GM21737 (cell line): ENCODE measurements around the gene PDE8B.
"Not testable (repeated sequence)": the region's sequence is repeated elsewhere in the genome, so short reads cannot be mapped to it uniquely, and the experiment has no call there.

Experiments used
- ATAC-seq: cut with Tn5 transposase; IDR thresholded peaks from one replicate; pipeline ENCODE4 v1.9.1; 2021; ENCODE audit warnings: mild to moderate bottlenecking, moderate library complexity; ENCODE audit not compliant: unreplicated experiment

PDE8B gene

DNA sequence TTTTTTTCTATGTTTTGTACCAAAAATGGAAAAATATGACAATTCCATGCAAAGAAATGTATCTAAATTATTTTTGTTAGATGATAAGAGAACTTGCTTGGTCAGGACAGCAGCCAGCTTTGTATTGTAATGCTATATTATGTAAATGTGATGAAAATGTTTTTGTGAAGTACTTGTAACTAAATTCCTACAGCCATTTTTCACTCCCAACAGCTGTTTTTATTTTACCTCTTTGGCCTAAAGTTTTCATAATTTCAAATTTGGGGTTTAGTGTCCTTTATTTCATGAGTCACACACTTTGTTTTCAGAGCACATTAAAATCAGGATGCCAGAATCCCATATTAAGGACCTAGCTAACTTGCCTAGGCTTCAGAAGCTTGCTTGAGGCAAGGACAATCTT, 217.5 kb downstream of the PDE8B start:
- ATAC-seq, result no peak

DNA sequence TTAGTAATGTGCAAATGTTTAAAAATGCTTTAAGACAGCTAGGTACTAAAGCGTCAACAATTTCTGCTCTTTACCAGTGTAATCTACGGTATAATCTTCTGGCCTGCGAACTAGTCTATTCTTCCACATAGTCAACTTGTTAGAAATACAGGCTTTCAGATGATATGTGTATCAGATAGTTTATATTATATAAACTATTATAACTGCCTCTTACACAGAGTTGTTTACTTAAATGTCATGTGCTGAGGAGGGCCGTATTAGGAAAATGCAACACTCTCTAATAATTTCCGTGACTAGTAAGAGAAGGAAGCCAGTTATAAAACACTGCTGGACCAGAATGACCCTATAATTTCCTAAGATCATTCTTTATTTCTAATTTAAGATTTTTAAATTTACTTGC, 218.0 kb downstream of the PDE8B start:
- ATAC-seq, result no peak

DNA sequence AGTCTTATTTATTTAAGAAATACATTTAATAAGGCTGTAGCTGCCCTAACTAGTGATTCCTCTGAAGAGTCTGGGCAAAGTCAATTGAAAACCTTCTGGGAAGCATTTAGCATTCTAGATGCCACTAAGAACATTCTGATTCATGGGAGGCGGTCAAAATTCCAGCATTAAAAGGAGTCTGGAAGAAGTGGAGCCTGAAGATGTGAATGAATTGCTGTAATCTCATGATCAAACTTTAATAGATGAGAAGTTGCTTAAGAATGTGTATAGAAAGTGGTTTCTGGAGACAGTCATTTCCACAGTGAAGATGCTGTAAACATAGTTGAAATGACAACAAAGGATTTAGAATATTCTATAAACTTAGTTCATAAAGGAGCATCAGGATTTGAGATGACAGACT, 220.2 kb downstream of the PDE8B start:
- no peak for ATAC-seq

DNA sequence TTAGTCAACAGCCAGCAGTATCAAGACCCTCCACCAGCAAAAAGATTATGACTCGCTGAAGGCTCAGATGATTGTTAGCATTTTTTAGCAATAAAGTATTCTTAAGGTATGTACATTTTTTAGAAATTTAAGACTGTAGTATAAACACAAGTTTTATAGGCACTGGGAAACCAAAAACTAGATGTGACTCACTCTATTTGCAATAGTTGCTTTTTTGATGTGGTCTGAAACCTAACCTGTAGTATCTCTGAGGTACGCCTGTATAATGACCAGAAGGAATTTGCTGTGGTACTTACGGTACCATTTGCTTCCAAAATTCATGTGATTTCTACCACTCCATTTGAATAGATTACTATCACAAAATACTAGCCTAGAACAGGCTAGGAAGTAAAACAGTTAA, 220.8 kb downstream of the PDE8B start:
- ATAC-seq, result no peak

GRCh38 chr5:77431719-77432118, 221.2 kb downstream of the PDE8B start:
- no peak for ATAC-seq

GRCh38 chr5:77437194-77437593, 226.7 kb downstream of the PDE8B start:
- ATAC-seq, result no peak

DNA sequence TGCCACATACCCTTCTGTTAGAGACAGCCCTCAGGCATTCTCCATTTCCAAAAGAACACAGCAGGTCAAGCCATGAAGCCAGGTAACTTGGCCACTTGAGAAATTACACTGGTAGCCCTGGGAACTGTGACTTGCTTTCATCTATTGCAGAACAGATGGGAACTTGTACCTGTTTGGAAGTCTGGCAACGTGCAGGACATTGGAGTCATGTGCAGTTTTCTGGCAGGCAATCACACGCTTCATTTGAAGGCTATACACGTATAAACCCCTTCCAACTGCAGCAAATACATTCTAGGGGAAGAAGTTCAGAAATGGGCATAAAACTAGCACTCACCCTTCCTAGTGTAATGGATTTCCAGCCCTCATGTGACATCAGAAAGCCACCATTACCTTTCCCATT, 227.6 kb downstream of the PDE8B start:
- no peak for ATAC-seq

GRCh38 chr5:77443670-77444069, 233.2 kb downstream of the PDE8B start:
- ATAC-seq, result no peak

- no peak for ATAC-seq
Observed at GRCh38 chr5:77444356-77444755, 233.9 kb downstream of the PDE8B start.

DNA sequence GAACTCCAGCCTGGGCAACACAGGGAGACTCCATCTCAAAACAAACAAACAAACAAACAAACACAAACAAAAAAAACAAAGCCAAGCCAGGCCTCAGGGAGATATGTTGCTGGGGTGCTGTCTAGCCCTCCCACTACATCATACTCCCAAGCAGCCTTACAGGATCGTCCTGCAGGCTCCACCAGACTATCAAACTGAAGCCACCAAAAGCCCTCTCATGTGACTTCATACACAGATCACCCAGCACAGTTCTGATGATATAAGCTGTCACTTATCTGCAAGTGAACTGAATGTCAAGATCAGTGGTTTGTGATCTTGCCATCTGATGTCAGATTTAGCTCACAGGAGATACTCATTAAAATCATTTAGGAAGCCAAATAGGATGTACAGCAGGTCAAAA, 238.4 kb downstream of the PDE8B start:
- ATAC-seq, result no peak

- ATAC-seq, result no peak
Observed at GRCh38 chr5:77449277-77449676, 238.8 kb downstream of the PDE8B start.

DNA sequence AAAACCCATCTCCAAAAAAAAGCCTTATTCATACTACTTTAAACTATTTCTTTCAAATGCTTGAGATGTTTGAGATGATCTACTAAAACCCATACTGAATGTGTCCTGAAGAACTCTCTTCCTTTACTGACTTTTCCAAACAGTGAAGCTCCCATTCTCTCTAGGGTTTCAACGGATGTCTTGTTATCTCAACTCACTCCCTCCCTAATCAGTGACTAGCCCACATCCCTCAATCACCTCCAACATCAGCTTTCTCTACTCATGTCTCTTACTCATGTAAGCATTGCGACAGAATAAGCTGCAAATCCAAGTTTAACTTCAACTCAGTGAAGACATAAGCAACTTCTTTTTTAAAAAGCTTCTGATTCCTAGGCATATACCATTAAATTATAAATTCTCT, 239.5 kb downstream of the PDE8B start:
- ATAC-seq, result no peak

- no peak for ATAC-seq
Observed at GRCh38 chr5:77452351-77452750, 241.9 kb downstream of the PDE8B start.

GRCh38 chr5:77454123-77454522, 243.6 kb downstream of the PDE8B start:
- ATAC-seq, result no peak

DNA sequence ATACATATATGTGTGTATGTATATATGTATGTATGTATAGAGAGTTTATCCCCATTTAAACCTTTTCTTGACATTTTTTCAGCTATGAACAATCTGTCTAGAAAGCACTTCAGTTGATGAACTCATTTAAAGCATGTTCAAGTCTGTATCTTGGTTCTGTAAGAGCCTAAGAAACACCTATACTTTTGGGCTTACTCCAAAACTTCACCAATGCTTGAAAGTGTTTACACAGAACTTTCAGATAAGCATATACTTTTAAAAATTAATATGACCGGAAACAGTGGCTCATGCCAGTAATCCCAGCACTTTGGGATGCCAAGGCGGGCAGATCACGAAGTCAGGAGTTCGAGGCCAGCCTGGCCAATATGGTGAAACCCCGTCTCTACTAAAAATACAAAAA, 250.8 kb downstream of the PDE8B start:
- ATAC-seq, result no peak

GRCh38 chr5:77463905-77464304, 253.4 kb downstream of the PDE8B start:
- ATAC-seq, result no peak

DNA sequence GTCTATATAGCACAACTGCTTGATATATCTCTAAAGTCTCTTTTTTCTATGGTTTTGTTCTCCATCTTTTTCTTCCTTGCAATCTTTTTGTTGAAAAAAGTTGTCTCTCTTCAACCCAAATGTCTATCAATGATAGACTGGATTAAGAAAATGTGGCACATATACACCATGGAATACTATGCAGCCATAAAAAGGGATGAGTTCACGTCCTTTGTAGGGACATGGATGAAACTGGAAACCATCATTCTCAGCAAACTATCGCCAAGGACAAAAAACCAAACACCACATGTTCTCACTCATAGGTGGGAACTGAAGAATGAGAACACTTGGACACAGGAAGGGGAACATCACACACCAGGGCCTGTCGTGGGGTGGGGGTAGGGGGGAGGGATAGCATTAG, 258.4 kb downstream of the PDE8B start:
- ATAC-seq, result not testable (repeated sequence)

DNA sequence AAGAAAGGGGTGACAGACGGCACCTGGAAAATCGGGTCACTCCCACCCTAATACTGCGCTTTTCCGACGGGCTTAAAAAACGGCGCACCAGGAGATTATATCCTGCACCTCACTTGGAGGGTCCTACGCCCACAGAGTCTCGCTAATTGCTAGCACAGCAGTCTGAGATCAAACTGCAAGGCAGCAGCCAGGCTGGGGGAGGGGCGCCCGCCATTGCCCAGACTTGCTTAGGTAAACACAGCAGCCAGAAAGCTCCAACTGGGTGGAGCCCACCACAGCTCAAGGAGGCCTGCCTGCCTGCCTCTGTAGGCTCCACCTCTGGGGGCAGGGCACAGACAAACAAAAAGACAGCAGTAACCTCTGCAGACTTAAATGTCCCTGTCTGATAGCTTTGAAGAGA, 264.6 kb downstream of the PDE8B start:
- not testable (repeated sequence) for ATAC-seq
